Adrenal gland (tissue), 12 donors: ENCODE results near the gene KCNMB2. TPM values are rescaled to one million over a fixed set of nuclear protein-coding genes. Genes with fewer than 3 reads are reported as not detected.

Experiments used
- DNase-seq, 7 donors: peaks; one replicate each; pipeline ENCODE4 v3.0.0-alpha.2; 2019 to 2020
- H3K27ac ChIP-seq, 5 donors: fragments of 200-600 bp; sonication (generic) in 4 of 5; 1 replicate in 3 of 5; 2 replicates in 2 of 5; pipeline versions ENCODE4 v1.5.1 to v1.8.0; 2016 to 2020; ENCODE audit warnings: mild to moderate bottlenecking in 1 of 5
- H3K27me3 ChIP-seq: fragments of 200-600 bp; 2 replicates; pipeline ENCODE4 v1.8.0; 2021
- H3K36me3 ChIP-seq, 2 donors: fragments of 200-600 bp; replicated peaks in 1 of 2; 1 replicate in 1 of 2; 2 replicates in 1 of 2; pipeline versions ENCODE4 v1.5.1 to v1.8.0; 2018 to 2022
- H3K4me1 ChIP-seq, 2 donors: fragments of 200-600 bp; replicated peaks in 1 of 2; 1 replicate in 1 of 2; 2 replicates in 1 of 2; pipeline versions ENCODE4 v1.5.1 to v1.8.0; 2018 to 2021
- H3K4me3 ChIP-seq, 4 donors: fragments of 200-600 bp; sonication (generic) in 3 of 4; one replicate each; pipeline ENCODE4 v1.5.1; 2016 to 2018
- H3K9me3 ChIP-seq, 3 donors: fragments of 200-600 bp; sonication (generic) in 1 of 3; replicated peaks in 1 of 3; 1 replicate in 2 of 3; 2 replicates in 1 of 3; pipeline versions ENCODE4 v1.5.1 to v1.8.0; 2016 to 2021
- CTCF ChIP-seq, 6 experiments: fragments of 450-650 bp in 4 of 6; fragments of 200-600 bp in 2 of 6; sonication (generic) in 1 of 6; IDR thresholded peaks; 1 replicate in 5 of 6; 2 replicates in 1 of 6; pipeline versions ENCODE4 v1.5.1 to v1.8.0; 2016 to 2021; ENCODE audit warnings: antibody characterized with exemption in 6 of 6, mild to moderate bottlenecking in 2 of 6, moderate library complexity in 1 of 6
- POLR2A ChIP-seq, 2 donors: fragments of 450-650 bp; IDR thresholded peaks; one replicate each; pipeline ENCODE4 v1.6.1; 2017; ENCODE audit warnings: antibody characterized with exemption in 2 of 2, mild to moderate bottlenecking in 2 of 2, moderate library complexity in 1 of 2
- WGBS, 4 donors: extraction: QIAGEN DNeasy Blood & Tissue Kit in 2 of 4; methylation state at CpG; one replicate each; pipeline versions ENCODE4 v1.1.5 to v1.1.7; 2013 to 2017; 5-methylcytosine and 5-hydroxymethylcytosine counted together
- intact Hi-C, 2 donors: fragments of 100-400 bp; cut with DNase I; formaldehyde crosslinking; loops; one replicate each; pipeline versions ENCODE4 v1.14.1 to v1.15.0; 2022 to 2023
- polyA plus RNA-seq, 3 donors: library from polyadenylated mRNA; stranded (reverse); fragments of 200-250 nt in 2 of 3; fragments of 350-450 nt in 1 of 3; fragmentation: Illumina TruSeq in 1 of 3; extraction: RNeasy Lipid Tissue Mini Kit (QIAGEN cat#74804) in 1 of 3; gene quantifications; one replicate each; pipeline ENCODE4 v1.2.3, GENCODE V29; 2013 to 2014
- total RNA-seq, 9 donors: library from RNA; depleted of rRNA in 4 of 9; stranded (reverse); fragments of >200 nt in 4 of 9; fragments of 120-200 nt in 1 of 9; fragmentation: NEBNext Ultra II Directional in 1 of 9; extraction: Animal tissue kit (Norgen Biotek cat#: 25700) in 1 of 9; gene quantifications; one replicate each; pipeline versions ENCODE4 v1.1.0 to v1.2.4, GENCODE V29; 2013 to 2023
- donor health status: healthy with polysubstance abuse.
- donor health status: Bipolar disorder and iron deficiency.
- donor health status: DM: yes; HTN: yes; CAD: no.
- donor health status: DM: no; HTN: no; CAD: no.
- donor health status: DM: no; HTN: no; CAD: no.
- donor health status: DM: yes; HTN: yes; CAD: no.

Gene KCNMB2
- total and polyA plus RNA-seq, 12 donors: 0.58 to 8.6 (median 2.9) TPM; not detected in 3

GRCh38 chr3:178492491-178492890 lies 43.7 kb upstream of the KCNMB2 start:
- H3K36me3 ChIP-seq: no peaks in the 10 kb centered on the region
- H3K27me3 ChIP-seq: no peaks in the 10 kb centered on the region
- H3K4me3 ChIP-seq: no peak overlapping the region
- TF ChIP-seq CTCF (IDR thresholded peaks at IDR 0.05) (no peak), POLR2A (IDR thresholded peaks at IDR 0.05) (no peak)
- DNase-seq: no peak
- H3K9me3 ChIP-seq: no peaks in the 10 kb centered on the region
- intact Hi-C loops: no loop called here
- H3K4me1 ChIP-seq: no peaks in the 10 kb centered on the region
- 52 to 89% (median 68%) methylated on average over 3 of the region's 3 CpGs for WGBS, 4 donors
- H3K27ac ChIP-seq: no peak overlapping the region

DNA sequence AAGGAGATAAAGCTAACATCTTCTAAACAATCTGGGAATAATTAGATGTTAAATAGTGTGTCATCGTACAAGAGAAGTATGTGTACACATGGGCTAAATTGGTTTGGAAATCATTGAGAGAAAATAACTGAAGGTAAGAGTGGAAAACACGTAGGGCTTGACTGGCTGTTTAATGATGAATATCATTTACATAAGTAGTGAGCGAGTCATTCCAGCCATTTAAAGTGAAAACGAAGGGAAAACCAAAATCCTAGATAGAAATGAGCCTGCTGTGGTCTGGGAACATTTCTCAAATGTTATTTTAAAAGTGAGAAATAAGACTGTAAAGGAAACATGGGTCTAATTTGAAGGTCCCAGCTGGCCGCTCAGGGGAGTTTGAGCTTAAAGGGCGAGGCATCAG lies 41.9 kb upstream of the KCNMB2 start:
- no peak for TF ChIP-seq POLR2A (IDR thresholded peaks at IDR 0.05)
- TF ChIP-seq CTCF (IDR thresholded peaks at IDR 0.05): no peak
- 62 to 75% (median 71%) methylated on average over 6 of the region's 6 CpGs for WGBS, 4 donors
- Histone ChIP-seq H3K9me3 (no peaks in the 10 kb centered on the region), H3K27ac (no peak overlapping the region), H3K36me3 (no peaks in the 10 kb centered on the region), H3K4me3 (no peak overlapping the region), H3K27me3 (no peaks in the 10 kb centered on the region), H3K4me1 (no peaks in the 10 kb centered on the region)
- intact Hi-C loops: no loop called here
- DNase-seq: no peak

- intact Hi-C loops: no loop called here
- H3K27ac ChIP-seq: no peak overlapping the region
- WGBS, 4 donors: 70 to 100% (median 91%) methylated on average over 1 of the region's 1 CpG
- H3K4me1 ChIP-seq: no peaks in the 10 kb centered on the region
- H3K4me3 ChIP-seq: no peak overlapping the region
- DNase-seq: no peak
- no peaks in the 10 kb centered on the region for H3K9me3 ChIP-seq
- H3K27me3 ChIP-seq: no peaks in the 10 kb centered on the region
- TF ChIP-seq POLR2A (IDR thresholded peaks at IDR 0.05) (no peak), CTCF (IDR thresholded peaks at IDR 0.05) (no peak)
- H3K36me3 ChIP-seq: no peaks in the 10 kb centered on the region
These were observed 39.3 kb upstream of the KCNMB2 start for GRCh38 chr3:178496911-178497310.

GRCh38 chr3:178498871-178499270 lies 37.4 kb upstream of the KCNMB2 start:
- no peaks in the 10 kb centered on the region for H3K4me1 ChIP-seq
- intact Hi-C loops: no loop called here
- DNase-seq: no peak
- no peak overlapping the region for H3K4me3 ChIP-seq
- no peaks in the 10 kb centered on the region for H3K9me3 ChIP-seq
- H3K27me3 ChIP-seq: no peaks in the 10 kb centered on the region
- no peak for TF ChIP-seq CTCF (IDR thresholded peaks at IDR 0.05)
- TF ChIP-seq POLR2A (IDR thresholded peaks at IDR 0.05): no peak
- H3K36me3 ChIP-seq: no peaks in the 10 kb centered on the region
- no peak overlapping the region for H3K27ac ChIP-seq
- 53 to 65% (median 55%) methylated on average over 2 of the region's 2 CpGs for WGBS, 4 donors
